Left colon (tissue), 2 donors: ENCODE measurements around the gene CSRNP2. TPM values are rescaled to one million over a fixed set of nuclear protein-coding genes. Genes with fewer than 3 reads are reported as not detected.

ENCODE experiments used
- ATAC-seq: fragments of 200-7000 bp; cut with Tn5 transposase; one replicate; pipeline ENCODE4 v1.9.1; 2020; ENCODE audit warnings: mild to moderate bottlenecking, moderate library complexity
- DNase-seq, 2 donors: peaks; one replicate each; pipeline ENCODE4 v3.0.0-alpha.2; 2020
- intact Hi-C, 2 donors: fragments of 100-400 bp; cut with DNase I in 1 of 2; cut with micrococcal nuclease in 1 of 2; formaldehyde crosslinking; loops; one replicate each; pipeline versions ENCODE4 v1.11.2 to v1.14.0; 2022; cut with DNase I, micrococcal nuclease
- long read RNA-seq: library from polyadenylated mRNA; unstranded; transcript quantifications from one replicate; pipeline ENCODE4 v2.0.0, GENCODE V29; 2021
- total RNA-seq, 2 donors: library from RNA; stranded (reverse); fragmentation: NEBNext Ultra II Directional; extraction: Animal tissue kit (Norgen Biotek cat#: 25700); gene quantifications; one replicate each; pipeline ENCODE4 v1.2.1, GENCODE V29; 2021
- donor health status: DM: no; HTN: no; CAD: no.
- donor health status: DM: yes; HTN: yes; CAD: no.

CSRNP2 gene, protein sequence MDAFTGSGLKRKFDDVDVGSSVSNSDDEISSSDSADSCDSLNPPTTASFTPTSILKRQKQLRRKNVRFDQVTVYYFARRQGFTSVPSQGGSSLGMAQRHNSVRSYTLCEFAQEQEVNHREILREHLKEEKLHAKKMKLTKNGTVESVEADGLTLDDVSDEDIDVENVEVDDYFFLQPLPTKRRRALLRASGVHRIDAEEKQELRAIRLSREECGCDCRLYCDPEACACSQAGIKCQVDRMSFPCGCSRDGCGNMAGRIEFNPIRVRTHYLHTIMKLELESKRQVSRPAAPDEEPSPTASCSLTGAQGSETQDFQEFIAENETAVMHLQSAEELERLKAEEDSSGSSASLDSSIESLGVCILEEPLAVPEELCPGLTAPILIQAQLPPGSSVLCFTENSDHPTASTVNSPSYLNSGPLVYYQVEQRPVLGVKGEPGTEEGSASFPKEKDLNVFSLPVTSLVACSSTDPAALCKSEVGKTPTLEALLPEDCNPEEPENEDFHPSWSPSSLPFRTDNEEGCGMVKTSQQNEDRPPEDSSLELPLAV
- 10 to 100 TPM; 16.5 to 19.6 TPM for total RNA-seq
- long read RNA-seq, full-length matches to known transcripts = 1 of 4 reads
- long read RNA-seq, partial matches to known transcripts = 2 of 4 reads
- long read RNA-seq, other reads (novel, unspliced or antisense) = 1 of 4 reads

DNA sequence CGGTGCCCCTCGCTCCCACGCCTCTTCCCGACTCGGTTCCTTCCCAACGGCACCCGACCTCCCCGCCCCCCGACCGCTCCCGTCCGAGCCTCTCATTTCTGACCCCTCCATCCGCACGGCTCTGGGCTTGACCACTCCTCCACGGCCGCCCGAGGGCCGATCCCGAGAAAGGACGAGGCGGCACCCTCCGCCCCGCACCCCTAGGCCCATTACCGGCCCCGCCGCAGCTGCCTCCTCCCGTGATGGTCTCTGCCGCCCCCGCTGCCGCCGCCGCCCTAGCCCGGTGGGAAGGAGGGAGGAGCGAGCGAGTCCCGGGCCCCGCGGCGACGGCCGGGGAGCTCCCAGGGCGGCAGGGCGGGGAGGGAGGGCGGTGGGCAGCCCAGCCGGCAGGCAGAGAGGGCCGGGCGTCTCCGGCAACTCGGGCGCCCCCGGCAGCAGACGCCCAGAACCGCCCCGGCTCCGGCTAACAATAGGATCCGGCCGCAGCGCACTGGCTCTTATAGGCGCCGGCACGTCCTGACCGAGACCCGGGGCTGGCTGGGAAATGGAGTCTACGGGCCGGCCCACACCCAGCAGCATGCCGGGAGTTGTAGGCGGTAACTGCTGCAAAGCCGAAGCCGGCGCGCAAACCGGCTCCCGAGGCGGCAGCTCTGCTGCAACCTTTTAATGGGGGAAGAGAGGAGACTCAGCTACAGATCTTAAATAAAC is at the start of gene CSRNP2:
Gene CSRNP2 (minus strand): TSS at position 471 of the 708 bp plus-strand sequence. CDS start 7,035 bp downstream, outside the sequence.
- DNase-seq (peak; percentile 97), ATAC-seq (peak; percentile 98)
- intact Hi-C loops = no loop called here

DNA sequence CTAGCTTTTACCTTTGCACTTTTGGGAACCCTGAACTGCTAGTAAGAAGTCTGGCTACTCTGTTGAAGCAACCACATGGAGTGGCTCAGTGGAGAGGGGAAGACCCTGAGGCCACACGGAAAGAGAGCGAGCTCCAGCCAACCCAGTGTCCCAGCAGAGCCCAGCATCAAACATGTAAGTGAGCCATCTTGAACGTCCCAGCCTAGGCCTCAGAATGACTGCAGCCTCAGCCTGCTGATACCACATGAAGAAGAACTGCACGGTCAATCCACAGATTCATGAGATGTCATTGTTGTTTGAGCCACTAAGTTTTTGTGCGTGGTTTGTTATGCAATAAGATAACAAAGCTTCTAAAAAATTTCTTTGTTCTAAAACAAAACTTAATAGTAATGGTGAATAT is 49.3 kb upstream of the CSRNP2 start:
- DNase-seq (no peak), ATAC-seq (peak; percentile 24)
- intact Hi-C loops = no loop called here

DNA sequence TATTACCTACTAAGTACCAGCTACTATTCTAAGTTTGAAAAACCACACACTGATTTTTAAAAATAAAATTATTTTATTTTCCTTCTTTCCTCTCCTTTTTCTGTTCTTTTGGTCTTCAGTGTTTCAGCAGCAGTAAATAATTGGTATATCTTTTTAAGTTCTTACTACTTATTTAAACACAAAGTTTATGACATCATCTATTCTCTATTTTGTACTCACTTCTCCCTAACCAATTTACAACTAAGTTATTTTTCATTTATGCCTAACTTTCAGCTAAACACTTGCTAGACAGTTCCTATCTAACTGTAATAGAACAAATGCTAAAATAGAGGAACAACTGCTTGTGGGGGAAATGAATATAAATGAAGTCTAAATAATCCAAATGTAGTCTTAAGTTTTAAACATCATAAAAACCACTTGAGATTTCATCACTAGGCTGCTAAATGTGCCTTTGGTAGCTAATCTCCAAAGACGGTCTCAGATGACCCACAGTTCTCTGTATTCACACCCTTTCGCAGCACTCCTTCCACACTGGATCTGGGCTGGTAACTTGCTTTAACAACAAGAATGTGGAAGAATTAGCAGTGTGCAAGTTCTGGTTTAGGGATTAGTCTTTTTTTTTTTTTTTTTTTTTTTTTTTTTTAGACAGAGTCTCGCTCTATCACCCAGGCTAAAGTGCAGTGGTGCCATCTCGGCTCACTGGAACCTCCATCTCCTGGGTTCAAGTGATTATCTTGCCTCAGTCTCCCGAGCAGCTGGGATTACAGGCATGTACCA is 48.5 kb upstream of the CSRNP2 start:
- intact Hi-C loops = no loop called here
- no peak for DNase-seq
- ATAC-seq = no peak

DNA sequence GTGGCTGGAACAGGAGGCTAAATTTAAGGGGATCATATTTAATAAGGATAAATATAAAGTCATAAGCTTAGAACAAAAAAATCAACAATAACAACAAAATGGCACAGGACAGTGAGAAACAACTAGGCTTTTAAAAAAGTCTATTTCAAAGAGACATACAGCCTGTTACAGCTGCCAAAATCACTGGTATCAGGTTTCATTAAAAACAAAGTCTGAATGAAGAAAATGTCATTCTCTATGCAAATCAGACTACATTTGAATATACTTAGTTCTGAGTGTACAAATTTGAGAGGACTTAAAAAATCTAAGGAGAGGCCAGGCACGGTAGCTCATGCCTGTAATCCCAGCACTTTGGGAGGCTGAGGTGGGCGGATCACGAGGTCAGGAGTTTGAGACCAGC is 45.5 kb upstream of the CSRNP2 start:
- no peak for ATAC-seq
- DNase-seq = no peak
- intact Hi-C loops = no loop called here

DNA sequence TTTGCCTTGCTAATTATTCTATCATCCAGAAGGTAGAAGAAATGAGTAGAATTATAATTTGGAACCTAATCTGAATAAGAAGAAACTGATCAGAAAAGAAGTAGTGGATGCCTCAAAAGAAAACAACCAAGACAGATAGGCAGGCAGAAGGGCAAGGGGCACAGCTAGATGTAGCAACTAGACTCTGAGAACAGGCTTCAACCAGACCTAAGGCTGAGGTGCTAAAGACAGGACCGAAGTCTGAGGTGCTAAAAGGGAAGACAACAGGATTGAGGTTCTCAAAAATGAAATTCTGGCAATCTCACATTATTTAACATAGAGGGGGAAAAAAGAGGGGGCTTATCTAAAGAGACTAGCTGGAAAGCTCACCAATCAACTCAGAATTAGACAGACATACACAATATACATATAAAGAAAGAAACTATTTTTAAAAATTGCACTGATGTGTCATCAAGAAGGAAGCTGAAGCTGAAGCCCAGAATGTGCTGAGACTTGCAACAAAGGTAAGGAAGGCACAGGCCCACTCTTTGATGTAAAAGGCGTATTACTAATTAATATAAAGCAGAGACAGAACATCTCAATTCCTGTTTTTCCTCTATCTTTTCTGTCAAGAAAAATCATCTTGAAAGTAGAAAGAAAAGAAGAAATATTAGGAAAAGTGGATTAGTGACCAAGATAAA is 43.8 kb upstream of the CSRNP2 start:
- intact Hi-C loops = no loop called here
- DNase-seq (no peak), ATAC-seq (no peak)

DNA sequence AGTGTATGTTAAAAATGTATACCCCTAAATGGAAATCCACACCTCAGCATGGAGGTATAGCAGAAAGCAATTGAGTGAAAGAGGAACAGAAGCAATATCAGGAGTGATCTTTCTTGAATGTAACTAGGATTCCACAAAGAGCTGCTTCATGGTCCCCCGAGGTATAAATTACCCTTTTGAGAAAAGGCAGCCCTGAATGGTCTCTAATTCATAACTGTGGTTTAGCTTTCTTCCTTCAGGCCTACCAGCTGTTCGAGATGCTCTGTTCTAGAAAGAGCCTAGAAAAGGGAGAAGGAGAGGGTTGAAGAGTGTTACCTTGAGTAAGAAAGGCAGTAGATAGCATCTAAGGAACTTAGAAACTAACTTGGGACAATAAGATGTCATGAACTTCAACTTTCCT is 42.9 kb upstream of the CSRNP2 start:
- intact Hi-C loops = no loop called here
- ATAC-seq = no peak
- no peak for DNase-seq

DNA sequence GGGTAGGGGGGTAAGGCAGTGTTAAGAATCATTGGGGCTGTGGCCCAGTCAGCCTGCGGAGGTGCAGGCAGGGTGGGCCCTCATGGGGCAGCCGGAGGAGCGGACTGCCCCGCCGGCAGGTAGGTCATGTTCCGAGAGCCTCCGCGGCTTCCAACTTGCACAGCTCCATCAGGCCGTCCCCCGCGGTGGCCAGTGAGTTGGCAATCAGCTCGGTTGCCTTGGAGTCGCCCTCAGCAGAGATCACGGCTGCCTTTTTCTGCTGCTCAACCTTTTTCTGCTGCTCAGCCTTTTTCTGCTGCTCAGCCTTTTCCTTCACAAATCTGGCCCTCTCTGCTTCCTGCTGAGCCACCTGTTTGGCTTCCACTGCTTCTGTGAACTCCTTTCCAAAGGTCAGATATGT is 41.1 kb upstream of the CSRNP2 start:
- ATAC-seq (no peak), DNase-seq (no peak)
- intact Hi-C loops = no loop called here

DNA sequence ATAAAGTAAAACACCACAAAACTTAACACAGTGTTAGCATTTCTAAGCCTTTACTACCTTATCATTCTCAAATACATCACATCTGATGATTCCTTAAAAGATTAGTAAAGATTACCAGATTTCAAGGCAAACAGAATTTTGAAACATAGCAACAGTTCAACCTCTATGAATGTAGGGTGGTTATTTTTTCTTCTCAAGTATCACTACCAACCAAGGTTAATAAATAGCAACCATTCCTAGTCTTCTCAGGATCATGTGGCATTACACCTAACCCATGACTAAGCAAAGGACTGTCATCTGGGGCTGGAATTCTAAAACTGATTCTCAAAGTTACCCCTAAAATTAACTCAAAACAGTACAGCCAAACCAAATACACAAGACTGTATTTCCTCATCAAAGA is 39.4 kb upstream of the CSRNP2 start:
- intact Hi-C loops = no loop called here
- ATAC-seq = no peak
- DNase-seq = no peak

DNA sequence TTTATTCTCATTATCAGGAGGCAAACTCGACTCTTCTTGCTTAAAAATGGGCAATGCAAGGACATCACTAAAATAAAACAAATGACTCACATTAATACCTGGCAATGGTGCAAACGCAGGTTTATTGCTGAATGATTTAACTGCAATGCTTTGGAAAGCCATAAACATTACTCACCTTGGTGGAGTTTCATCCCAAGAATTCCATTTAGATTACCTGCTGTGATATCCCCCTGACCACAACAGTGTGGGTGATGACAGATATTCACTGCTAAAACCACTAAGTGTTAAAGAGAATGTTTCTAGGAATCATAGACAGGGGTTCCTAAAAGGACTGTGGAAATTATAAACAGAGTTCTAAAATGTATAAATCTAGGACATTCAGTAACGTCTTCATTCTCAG is 35.3 kb upstream of the CSRNP2 start:
- intact Hi-C loops = no loop called here
- DNase-seq (no peak), ATAC-seq (peak; percentile 74)

DNA sequence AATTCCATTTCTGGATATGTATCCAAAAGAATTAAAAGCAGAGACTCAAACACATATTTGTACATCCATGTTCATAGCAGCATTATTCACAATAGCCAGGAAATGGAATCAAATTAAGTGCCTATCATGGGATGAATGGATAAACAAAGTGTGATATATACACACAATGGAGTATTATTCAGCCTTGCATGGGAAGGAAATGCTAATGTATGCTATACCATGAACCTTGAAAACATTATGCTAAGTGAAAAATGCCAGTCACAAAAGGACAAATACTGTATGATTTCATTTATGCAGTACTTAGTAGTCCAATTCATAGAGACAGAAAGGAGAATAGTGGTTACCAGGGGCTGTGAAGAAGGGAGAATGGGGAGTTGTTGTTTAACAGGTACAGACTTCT is 32.1 kb upstream of the CSRNP2 start:
- intact Hi-C loops = no loop called here
- DNase-seq (no peak), ATAC-seq (no peak)

DNA sequence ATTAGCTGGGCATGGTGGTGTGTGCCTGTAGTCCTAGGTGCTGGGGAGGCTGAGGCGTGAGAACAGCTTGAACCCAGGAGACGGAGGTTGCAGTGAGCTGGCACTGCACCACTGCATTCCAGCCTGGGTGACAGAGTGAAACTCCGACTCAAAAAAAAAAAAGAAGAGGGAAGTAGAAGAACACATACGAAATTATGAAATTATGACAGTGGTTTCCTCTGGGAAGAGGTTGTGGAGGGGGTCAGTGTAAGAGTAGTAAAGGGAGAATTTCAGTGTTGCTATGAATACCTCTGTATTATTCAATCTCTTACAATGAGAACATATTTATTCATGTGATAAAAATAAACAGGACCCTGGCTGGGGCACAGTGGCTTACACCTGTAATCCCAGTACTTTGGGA is 24.7 kb upstream of the CSRNP2 start:
- intact Hi-C loops = no loop called here
- no peak for ATAC-seq
- DNase-seq = no peak

DNA sequence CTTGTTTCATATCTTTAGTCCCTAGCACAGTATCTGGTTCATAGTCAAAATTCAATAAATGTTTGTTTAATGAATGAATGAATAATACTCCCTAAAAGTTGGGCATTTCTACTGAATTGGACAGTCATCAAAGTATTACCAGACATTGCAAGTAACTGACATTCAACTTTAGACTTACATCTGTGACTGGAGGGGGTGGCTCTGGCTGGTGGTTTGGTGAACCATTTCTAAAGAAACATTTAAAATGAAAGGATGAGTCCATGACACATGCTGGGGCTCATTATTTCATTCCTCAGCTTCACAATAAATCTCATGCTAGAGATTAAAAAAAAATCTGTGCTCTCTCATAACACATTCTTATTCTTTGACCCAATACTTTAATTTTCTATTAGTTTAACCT is 20.6 kb upstream of the CSRNP2 start:
- DNase-seq (no peak), ATAC-seq (no peak)
- intact Hi-C loops = no loop called here

DNA sequence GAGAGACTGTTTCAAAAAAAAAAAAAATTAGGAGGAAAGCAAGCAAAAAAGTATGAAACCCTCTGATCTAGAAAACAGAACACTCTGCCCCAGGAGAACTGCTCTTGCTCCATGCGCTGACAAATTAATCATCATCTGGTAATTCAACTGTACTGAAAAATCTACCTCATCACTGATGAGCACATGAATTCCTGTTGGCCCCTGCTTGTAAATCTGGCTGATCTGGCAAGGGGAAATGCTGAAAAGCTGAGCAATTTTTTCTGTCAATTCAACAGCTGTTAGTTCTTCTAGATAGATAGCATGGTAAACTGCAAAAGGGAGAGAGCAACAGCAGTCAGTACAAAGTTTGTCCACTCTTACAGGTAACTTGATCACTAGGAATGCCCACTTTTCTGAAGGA is 15.2 kb upstream of the CSRNP2 start:
- ATAC-seq = no peak
- no peak for DNase-seq
- intact Hi-C loops = no loop called here

DNA sequence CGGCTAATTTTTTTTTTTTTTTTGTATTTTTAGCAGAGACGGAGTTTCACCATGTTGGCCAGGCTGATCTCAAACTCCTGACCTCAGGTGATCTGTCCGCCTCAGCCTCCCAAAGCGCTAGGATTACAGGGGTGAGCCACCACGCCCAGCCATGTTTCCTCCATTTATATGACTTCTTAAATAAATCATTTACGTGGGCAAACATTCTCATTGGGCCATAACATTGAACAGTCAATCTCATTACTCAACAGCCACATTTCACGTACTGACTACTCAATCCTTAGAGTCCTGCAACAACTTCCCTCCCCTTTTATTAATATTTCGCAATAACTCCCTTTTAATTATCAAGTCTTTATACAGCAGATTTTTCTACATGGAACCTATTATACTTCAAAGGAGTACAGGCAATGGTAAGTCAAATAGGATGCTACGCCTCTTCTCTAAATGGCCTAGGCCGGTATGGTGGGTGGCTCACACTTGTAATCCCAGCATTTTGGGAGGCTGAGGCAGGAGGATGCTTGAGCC is 7.4 kb upstream of the CSRNP2 start:
- peak; percentile 83 for ATAC-seq
- intact Hi-C loops = no loop called here
- DNase-seq = peak; percentile 24 to 39

DNA sequence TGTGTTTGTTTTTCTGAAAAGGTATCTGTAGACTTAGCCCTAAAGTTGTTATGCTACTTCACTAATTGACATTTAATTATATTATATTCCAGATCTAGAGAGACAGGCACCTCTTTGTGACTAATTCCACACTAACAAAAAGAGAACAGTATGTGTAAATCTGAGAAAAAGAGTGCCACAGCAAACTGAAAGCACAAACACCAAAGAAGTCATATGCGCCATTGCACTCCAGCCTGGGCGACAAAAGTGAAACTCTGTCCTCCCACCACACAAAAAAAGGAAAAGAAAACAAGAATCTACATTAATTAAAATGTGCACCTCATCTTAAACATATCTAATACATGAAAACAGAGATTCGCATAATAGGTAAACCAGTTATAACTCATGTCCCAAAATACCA is 4.4 kb upstream of the CSRNP2 start:
- no peak for DNase-seq
- ATAC-seq = no peak
- intact Hi-C loops = no loop called here

DNA sequence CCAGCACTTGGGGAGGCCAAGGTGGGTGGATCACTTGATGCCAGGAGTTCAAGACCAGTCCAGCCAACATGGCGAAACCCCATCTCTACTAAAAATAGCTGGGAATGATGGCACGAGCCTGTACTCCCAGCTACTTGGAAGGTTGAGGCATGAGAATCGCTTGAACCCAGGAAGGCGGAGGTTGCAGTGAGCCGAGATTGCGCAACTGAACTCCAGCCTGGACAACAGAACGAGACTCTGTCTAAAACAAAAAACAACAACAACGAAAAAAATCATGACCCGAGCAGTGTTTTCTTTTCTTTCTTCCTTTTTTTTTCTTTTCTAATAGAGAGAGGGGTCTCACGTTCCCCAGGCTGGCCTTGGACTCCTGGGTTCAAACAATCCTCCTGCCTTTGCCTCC is 3.5 kb upstream of the CSRNP2 start:
- ATAC-seq = no peak
- intact Hi-C loops = no loop called here
- DNase-seq = no peak

DNA sequence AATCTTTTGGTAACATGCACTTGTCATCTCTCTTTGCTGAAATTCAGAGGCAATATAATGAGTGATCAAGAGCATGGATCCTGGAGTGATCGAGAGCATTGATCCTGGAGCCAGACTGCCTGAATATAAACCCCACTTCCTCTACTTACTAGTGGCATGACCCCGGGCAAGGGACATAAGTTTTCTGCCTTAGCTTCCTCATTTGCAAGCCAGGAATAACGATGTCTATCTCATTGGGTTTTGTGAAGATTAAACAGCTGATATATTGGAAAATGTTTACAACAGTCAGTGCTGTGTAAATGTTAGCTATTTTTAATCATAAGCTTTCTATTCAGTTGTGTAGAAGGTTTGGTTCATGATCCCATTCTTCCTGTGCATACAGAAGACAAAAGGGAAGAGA is 2.4 kb upstream of the CSRNP2 start:
- no peak for ATAC-seq
- no peak for DNase-seq
- intact Hi-C loops = no loop called here

DNA sequence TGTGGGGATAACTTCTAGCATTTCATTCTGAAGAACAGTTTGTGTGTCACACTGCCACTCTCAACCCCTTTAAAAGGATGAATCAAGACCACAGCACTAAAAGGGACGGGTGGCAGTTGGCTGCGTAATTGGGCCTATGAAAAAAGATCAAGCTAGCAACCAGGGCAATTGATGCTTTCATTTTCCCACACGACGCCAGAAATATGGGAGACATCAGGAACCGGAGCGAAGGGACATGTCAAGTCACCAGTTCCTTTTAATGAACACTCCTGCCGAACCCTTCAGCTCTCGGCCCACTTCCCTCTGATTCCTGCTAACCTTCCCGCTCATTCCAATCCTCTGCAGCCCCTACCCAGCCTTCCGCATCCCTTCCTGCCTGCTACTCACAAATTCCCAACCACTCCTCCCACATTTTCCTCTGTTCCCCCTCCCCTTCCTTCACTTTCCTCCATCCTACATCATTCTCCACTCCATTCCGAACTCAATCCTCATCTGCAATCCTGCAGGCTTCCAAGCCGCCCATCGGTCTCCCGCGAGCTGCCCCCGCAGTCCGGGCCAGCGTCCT is 753 bp downstream of the CSRNP2 start:
- intact Hi-C loops = no loop called here
- DNase-seq (peak in 1 of 2 donors; percentile 18), ATAC-seq (peak; percentile 20)
